ENCODE data around the gene ZBTB43.

GRCh38 chr9:126847051-126847450 is 42.2 kb downstream of the ZBTB43 start:
- TF ChIP-seq CEBPB (IDR thresholded peaks at IDR 0.05) (no peak), REST (IDR thresholded peaks at IDR 0.05; ENCODE audit: low read depth) (no peak), USF1 (IDR thresholded peaks at IDR 0.05) (no peak), TEAD4 (IDR thresholded peaks at IDR 0.05) (no peak), TAF1 (IDR thresholded peaks at IDR 0.05; ENCODE audit: low read depth) (no peak)
